HCT116 (cell line): ENCODE results near the gene TMEM9. TPM values are rescaled to one million over a fixed set of nuclear protein-coding genes. Genes with fewer than 3 reads are reported as not detected.

Experiments used
- ATAC-seq: fragments of 200-7000 bp; cut with Tn5 transposase; 2 replicates; pipeline ENCODE4 v1.9.1; 2020; ENCODE audit warnings: mild to moderate bottlenecking, moderate library complexity
- BruUV-seq: library from RNA; stranded (reverse); fragments of 400-500 nt; replicated peaks from 2 replicates; lab custom pipeline; 2021; lab: Mats Ljungman, UMichigan
- CTCF ChIA-PET: fragments of 300-600 bp; sonication (Branson Sonifier 250); formaldehyde crosslinking; loops from one replicate; lab custom pipeline; 2021; ENCODE audit warnings: antibody characterized with exemption; lab: Charles Lee
- POLR2A ChIA-PET: fragments of 300-600, 350-600 bp; sonication (Branson Sonifier 250); formaldehyde crosslinking; loops from one replicate; lab custom pipeline; 2021; ENCODE audit warnings: antibody characterized with exemption; lab: Charles Lee
- RAD21 ChIA-PET, 2 experiments: fragments of 300-600 bp; sonication (Branson Sonifier 250); formaldehyde crosslinking; loops; one replicate each; lab custom pipeline; 2023; ENCODE audit warnings: low total read pairs in 2 of 2; ENCODE audit not compliant: uncharacterized antibody in 2 of 2, unreplicated experiment in 2 of 2, low non-redundant PET in 1 of 2; lab: Charles Lee
- DNase-seq: peaks from one replicate; pipeline ENCODE4 v3.0.0-alpha.2; 2010; ENCODE audit warnings: low read depth, low spot score
- H2AFZ ChIP-seq: fragments of 200-600 bp; shearing (Covaris generic), sonication (generic); 2 replicates; pipeline ENCODE4 v1.6.1; 2017; ENCODE audit warnings: low read depth, mixed run types, mixed read lengths, antibody characterized with exemption, low read length; ENCODE audit not compliant: poor library complexity, severe bottlenecking
- H3K27ac ChIP-seq: 2 replicates; pipeline ENCODE4 v1.5.1; 2012; ENCODE audit warnings: low read depth, low read length
- H3K27me3 ChIP-seq: fragments of 200-600 bp; sonication (generic); 2 replicates; pipeline ENCODE4 v1.6.1; 2016; ENCODE audit warnings: mixed run types, low read length, mixed read lengths; ENCODE audit not compliant: insufficient read depth
- H3K36me3 ChIP-seq, 2 experiments: fragments of 200-500 bp in 1 of 2; fragments of 200-600 bp in 1 of 2; sonication (Bioruptor generic) in 1 of 2; sonication (generic) in 1 of 2; 2 replicates each; pipeline versions ENCODE4 v1.5.1 to v1.6.1; 2014 to 2016; ENCODE audit warnings: low read length in 2 of 2, inconsistent platforms in 1 of 2, mixed read lengths in 1 of 2, mixed run types in 1 of 2; ENCODE audit not compliant: insufficient read depth in 2 of 2, control insufficient read depth in 1 of 2
- H3K4me1 ChIP-seq, 2 experiments: fragments of 200-600 bp in 1 of 2; sonication (generic) in 1 of 2; 2 replicates each; pipeline versions ENCODE4 v1.5.1 to v1.6.1; 2012 to 2017; ENCODE audit warnings: low read length in 2 of 2, inconsistent platforms in 1 of 2, mild to moderate bottlenecking in 1 of 2, mixed read lengths in 1 of 2, mixed run types in 1 of 2, moderate library complexity in 1 of 2; ENCODE audit not compliant: insufficient read depth in 2 of 2, control insufficient read depth in 1 of 2
- H3K4me2 ChIP-seq: fragments of 200-600 bp; sonication (generic); 2 replicates; pipeline ENCODE4 v1.6.1; 2017; ENCODE audit warnings: mixed run types, low read length, mixed read lengths
- H3K4me3 ChIP-seq, 2 experiments: fragments of 200-600 bp in 1 of 2; sonication (generic) in 1 of 2; replicated peaks in 1 of 2; 2 replicates each; pipeline ENCODE4 v1.5.1; 2011 to 2016; ENCODE audit warnings: low read length in 2 of 2, control low read depth in 1 of 2, low read depth in 1 of 2, mild to moderate bottlenecking in 1 of 2, mixed read lengths in 1 of 2, mixed run types in 1 of 2
- H3K79me2 ChIP-seq: fragments of 200-600 bp; sonication (generic); 2 replicates; pipeline ENCODE4 v1.6.1; 2017; ENCODE audit warnings: mild to moderate bottlenecking, mixed run types, low read length, moderate library complexity, mixed read lengths; ENCODE audit not compliant: insufficient read depth
- H3K9ac ChIP-seq: fragments of 200-600 bp; sonication (generic); 2 replicates; pipeline ENCODE4 v1.6.1; 2016; ENCODE audit warnings: low read length, mixed read lengths
- H3K9me2 ChIP-seq: fragments of 200-600 bp; sonication (generic), shearing (Covaris generic); 2 replicates; pipeline ENCODE4 v1.6.1; 2017; ENCODE audit warnings: mixed run types, mild to moderate bottlenecking, moderate library complexity; ENCODE audit not compliant: insufficient read depth
- H3K9me3 ChIP-seq, 2 experiments: fragments of 200-500 bp in 1 of 2; fragments of 200-600 bp in 1 of 2; sonication (Bioruptor generic) in 1 of 2; sonication (generic) in 1 of 2; 2 replicates each; pipeline ENCODE4 v1.6.1; 2014 to 2017; ENCODE audit warnings: low read length in 2 of 2, mixed read lengths in 2 of 2, inconsistent platforms in 1 of 2, low read depth in 1 of 2, mild to moderate bottlenecking in 1 of 2, mixed run types in 1 of 2, moderate library complexity in 1 of 2; ENCODE audit not compliant: control insufficient read depth in 1 of 2, insufficient read depth in 1 of 2
- H4K20me1 ChIP-seq: fragments of 200-600 bp; sonication (generic), shearing (Covaris generic); 2 replicates; pipeline ENCODE4 v1.6.1; 2017; ENCODE audit warnings: mixed run types, mild to moderate bottlenecking, moderate library complexity; ENCODE audit not compliant: insufficient read depth
- ELF1 ChIP-seq: IDR thresholded peaks from 2 replicates; pipeline ENCODE4 v1.6.1; 2012; ENCODE audit warnings: low read depth, borderline replicate concordance
- POLR2A ChIP-seq: IDR thresholded peaks from 2 replicates; pipeline ENCODE4 v1.7.0; 2011; ENCODE audit warnings: borderline replicate concordance; ENCODE audit not compliant: insufficient read depth, insufficient read length; ENCODE audit errors: extremely low read depth
- ZBTB33 ChIP-seq: IDR thresholded peaks from 2 replicates; pipeline ENCODE4 v1.6.1; 2011; ENCODE audit warnings: mild to moderate bottlenecking, low read length, moderate library complexity; ENCODE audit not compliant: insufficient replicate concordance; ENCODE audit errors: extremely low read depth
- ZFX ChIP-seq: fragments of 450-650 bp; IDR thresholded peaks from 2 replicates; pipeline ENCODE4 v1.6.1; 2017
- ZNF274 ChIP-seq: fragments of 200-500 bp; sonication (Bioruptor generic); IDR thresholded peaks from 2 replicates; pipeline ENCODE4 v1.6.1; 2014; ENCODE audit warnings: mild to moderate bottlenecking, low read depth, low read length, inconsistent platforms
- intact Hi-C: fragments of 100-400 bp; cut with micrococcal nuclease; formaldehyde crosslinking; loops from 2 replicates; pipeline ENCODE4 v1.10.0; 2022
- total RNA-seq: library from RNA; stranded (reverse); gene quantifications from one replicate; pipeline ENCODE4 v1.2.1, GENCODE V29; 2021; ENCODE audit not compliant: unreplicated experiment

The TMEM9 gene
- total RNA-seq, 1 experiment from 2014 or later, result 66.3 TPM

- no peaks in the 10 kb centered on the region for H3K36me3 ChIP-seq
- BruUV-seq, result no TSS peak
- H3K9me3 ChIP-seq, result no peaks in the 10 kb centered on the region
- no peak overlapping the region for H3K4me3 ChIP-seq
- ChIA-PET POLR2A (no interaction called here), RAD21 (no interaction called here), CTCF (no interaction called here)
- no peak for DNase-seq
- no peak overlapping the region for H3K9ac ChIP-seq
- no peak overlapping the region for H2AFZ ChIP-seq
- no peaks in the 10 kb centered on the region for H4K20me1 ChIP-seq
- H3K4me2 ChIP-seq, result no peak overlapping the region
- intact Hi-C loops, result loop anchor here (5.0 kb wide), 1 partner anchor 138 kb away; no protein-coding TSS in a partner anchor
- H3K79me2 ChIP-seq, result no peaks in the 10 kb centered on the region
- ATAC-seq, result no peak
- H3K4me1 ChIP-seq, result no peaks in the 10 kb centered on the region; a peak in 1 of 4 replicates
- H3K27ac ChIP-seq, result no peak overlapping the region
- H3K27me3 ChIP-seq, result no peaks in the 10 kb centered on the region
- TF ChIP-seq ELF1, result no peak
- TF ChIP-seq ZFX, result no peak
- TF ChIP-seq ZBTB33, result no peak
- no peaks in the 10 kb centered on the region for H3K9me2 ChIP-seq
These were observed 64.7 kb downstream of the TMEM9 start for GRCh38 chr1:201089596-201089995.

DNA sequence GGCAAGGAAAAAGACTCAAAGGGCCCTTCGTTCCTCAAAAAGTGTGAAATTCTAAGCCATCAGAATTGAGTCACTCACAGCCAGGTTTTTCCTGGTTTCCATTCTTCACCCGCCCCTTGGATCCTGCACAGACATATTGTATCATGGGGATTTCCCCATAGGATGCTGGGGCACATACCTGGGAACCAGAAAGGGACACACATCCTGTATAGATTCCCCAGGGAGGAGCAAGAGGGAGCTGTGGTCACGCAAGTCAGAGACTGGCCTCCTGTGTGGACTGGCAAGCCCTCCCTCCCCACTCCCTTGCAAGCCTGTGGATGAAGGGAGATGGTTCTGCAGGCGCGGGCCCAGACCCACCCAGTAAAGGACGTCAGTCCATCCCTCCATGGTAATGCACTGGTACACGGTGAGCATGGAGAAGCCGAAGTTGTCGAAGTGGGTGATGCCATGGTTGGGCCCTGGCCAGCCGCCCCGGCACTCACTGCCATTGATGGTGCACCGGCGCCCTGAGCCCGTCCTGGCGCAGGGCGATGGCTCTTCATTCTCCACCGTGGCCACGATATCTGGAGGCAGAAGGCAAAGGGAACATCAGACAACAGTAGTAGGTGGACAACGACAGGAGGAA lies 65.3 kb downstream of the TMEM9 start:
- ATAC-seq (no peak), DNase-seq (no peak)
- TF ChIP-seq ZNF274 (no peak), POLR2A (no peak)
- no peak overlapping the region for H3K4me3 ChIP-seq
- ChIA-PET RAD21 (no interaction called here), CTCF (no interaction called here), POLR2A (no interaction called here)
- no peaks in the 10 kb centered on the region; a peak in 1 of 4 replicates for H3K4me1 ChIP-seq
- no TSS peak for BruUV-seq
- H3K9ac ChIP-seq, result no peak overlapping the region
- no peaks in the 10 kb centered on the region for H3K9me2 ChIP-seq
- intact Hi-C loops, result loop anchor here (5.0 kb wide), 1 partner anchor 138 kb away; no protein-coding TSS in a partner anchor
- H3K36me3 ChIP-seq, result no peaks in the 10 kb centered on the region
- H2AFZ ChIP-seq, result no peak overlapping the region
- no peaks in the 10 kb centered on the region; the same call in 1 of the 2 replicates for H3K27me3 ChIP-seq
- H3K27ac ChIP-seq, result no peak overlapping the region
- no peaks in the 10 kb centered on the region for H3K79me2 ChIP-seq
- no peaks in the 10 kb centered on the region for H3K9me3 ChIP-seq
- no peak overlapping the region for H3K4me2 ChIP-seq
- H4K20me1 ChIP-seq, result no peaks in the 10 kb centered on the region
